Epithelial cell of proximal tubule (primary cell): ENCODE data around the gene RRAGA. TPM values are rescaled to one million over a fixed set of nuclear protein-coding genes. Genes with fewer than 3 reads are reported as not detected.

ENCODE experiments used
- DNase-seq: peaks from one replicate; pipeline ENCODE4 v3.0.0-alpha.2; 2011; ENCODE audit warnings: low read depth
- H3K4me3 ChIP-seq: 2 replicates; pipeline ENCODE4 v1.5.1; 2011; ENCODE audit warnings: low read depth, mild to moderate bottlenecking, low read length
- total RNA-seq: library from RNA; depleted of rRNA; stranded (reverse); fragments of >200 nt; gene quantifications from 2 replicates; pipeline ENCODE4 v1.2.3, GENCODE V29; 2015
- TF ChIP-seq, protein P1 (sequence below): conservative IDR thresholded peaks from 2 replicates; pipeline ENCODE4 v1.5.1; 2012; ENCODE audit warnings: low read depth, mild to moderate bottlenecking, low read length

Gene RRAGA
- total RNA-seq, 1 donor from 2014 or later = 36.0 TPM

DNA sequence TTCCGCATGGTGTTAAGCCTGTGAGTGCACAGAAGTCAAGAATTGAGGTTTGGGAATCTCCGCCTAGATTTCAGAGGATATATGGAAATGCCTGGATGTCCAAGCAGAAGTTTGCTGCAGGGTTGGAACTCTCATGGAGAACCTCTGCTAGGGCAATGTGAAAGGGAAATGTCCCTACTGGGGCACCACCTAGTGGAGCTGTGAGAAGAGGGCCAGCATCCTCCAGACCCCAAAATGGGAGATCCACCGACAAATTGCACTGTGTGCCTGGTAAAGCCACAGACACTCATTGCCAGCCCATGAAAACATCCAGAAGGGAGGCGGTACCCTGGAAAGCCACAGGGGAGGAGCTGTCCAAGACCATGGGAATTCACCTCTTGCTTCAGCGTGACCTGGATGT lies 12.6 kb upstream of the RRAGA start:
- TF ChIP-seq, protein P1, sequence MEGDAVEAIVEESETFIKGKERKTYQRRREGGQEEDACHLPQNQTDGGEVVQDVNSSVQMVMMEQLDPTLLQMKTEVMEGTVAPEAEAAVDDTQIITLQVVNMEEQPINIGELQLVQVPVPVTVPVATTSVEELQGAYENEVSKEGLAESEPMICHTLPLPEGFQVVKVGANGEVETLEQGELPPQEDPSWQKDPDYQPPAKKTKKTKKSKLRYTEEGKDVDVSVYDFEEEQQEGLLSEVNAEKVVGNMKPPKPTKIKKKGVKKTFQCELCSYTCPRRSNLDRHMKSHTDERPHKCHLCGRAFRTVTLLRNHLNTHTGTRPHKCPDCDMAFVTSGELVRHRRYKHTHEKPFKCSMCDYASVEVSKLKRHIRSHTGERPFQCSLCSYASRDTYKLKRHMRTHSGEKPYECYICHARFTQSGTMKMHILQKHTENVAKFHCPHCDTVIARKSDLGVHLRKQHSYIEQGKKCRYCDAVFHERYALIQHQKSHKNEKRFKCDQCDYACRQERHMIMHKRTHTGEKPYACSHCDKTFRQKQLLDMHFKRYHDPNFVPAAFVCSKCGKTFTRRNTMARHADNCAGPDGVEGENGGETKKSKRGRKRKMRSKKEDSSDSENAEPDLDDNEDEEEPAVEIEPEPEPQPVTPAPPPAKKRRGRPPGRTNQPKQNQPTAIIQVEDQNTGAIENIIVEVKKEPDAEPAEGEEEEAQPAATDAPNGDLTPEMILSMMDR = no peak
- no peak for DNase-seq

DNA sequence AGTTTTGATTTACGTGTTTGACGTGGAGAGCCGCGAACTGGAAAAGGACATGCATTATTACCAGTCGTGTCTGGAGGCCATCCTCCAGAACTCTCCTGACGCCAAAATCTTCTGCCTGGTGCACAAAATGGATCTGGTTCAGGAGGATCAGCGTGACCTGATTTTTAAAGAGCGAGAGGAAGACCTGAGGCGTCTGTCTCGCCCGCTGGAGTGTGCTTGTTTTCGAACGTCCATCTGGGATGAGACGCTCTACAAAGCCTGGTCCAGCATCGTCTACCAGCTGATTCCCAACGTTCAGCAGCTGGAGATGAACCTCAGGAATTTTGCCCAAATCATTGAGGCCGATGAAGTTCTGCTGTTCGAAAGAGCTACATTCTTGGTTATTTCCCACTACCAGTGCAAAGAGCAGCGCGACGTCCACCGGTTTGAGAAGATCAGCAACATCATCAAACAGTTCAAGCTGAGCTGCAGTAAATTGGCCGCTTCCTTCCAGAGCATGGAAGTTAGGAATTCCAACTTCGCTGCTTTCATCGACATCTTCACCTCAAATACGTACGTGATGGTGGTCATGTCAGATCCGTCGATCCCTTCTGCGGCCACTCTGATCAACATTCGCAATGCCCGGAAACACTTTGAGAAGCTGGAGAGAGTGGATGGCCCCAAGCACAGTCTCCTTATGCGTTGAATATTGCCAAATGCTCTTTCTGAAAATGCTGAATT lies 850 bp downstream of the RRAGA start:
- TF ChIP-seq, protein P1 = no peak
- DNase-seq = no peak
- peak overlapping the region; percentile 71 for H3K4me3 ChIP-seq

More for the DNA sequence above, 12.6 kb upstream of the RRAGA start:
- no peak overlapping the region for H3K4me3 ChIP-seq

DNA sequence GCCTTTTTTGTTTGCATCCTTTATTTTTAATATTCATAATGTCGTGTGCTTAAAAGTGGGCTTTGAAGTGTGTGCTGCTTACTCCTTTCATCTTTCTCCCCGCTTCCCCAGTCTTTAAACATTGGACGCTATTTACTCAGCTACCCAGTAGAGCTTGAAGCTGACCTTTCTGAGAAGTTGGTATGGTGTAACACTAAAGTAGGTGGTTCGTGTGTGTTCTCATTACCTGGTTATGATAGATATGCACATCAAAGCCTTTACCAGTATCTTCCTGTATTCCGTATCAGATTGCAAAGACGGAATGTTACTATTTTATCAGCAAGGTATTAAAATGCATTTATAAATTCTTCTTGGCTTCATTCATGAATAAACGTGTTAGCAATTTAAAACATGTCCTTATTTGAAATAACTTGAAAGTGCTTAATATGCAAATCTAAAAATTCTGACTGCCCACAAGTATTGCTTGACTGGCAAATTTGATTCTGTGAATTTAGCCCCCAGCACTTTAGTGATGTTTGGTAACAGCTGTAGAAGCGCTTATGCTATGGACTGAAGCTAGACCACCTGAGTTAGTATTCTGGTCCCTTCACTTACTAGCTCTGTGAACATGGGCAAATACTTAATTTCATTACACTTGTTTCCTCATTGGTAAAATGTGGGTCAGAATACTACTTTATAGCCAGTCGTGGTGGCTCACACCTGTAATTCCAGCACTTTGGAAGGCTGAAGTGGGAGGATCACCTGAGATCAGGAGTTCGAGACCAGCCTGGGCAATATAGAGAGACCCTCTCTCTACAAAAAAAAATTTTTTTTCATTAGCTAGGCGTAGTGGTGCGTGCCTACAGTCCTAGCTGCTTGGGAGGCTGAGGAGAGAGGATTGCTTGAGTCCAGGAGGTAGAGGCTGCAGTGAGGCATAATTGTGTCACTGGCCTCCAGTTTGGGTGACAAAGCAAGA lies 1.7 kb downstream of the RRAGA start:
- TF ChIP-seq, protein P1 = no peak
- DNase-seq = no peak
- peak overlapping the region; percentile 71 for H3K4me3 ChIP-seq

DNA sequence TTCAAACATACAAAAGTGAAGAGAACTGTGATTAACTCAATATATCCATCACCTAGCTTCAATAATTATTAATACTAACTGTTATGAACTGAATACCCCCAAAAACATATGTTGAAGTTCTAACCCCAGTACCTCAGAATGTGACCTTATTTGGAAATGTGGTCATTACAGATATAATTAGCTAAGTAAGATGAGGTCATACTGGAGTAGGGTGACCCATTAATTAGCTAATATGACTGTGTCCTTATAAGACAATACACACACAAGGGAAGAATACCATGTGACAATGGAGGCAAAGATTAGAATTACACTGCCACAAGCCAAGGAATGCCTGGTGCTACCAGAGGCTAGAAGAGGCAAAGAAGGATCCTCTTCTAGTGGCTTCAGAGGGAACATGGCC lies 7.8 kb downstream of the RRAGA start:
- H3K4me3 ChIP-seq = no peak overlapping the region
- TF ChIP-seq, protein P1 = no peak
- no peak for DNase-seq

DNA sequence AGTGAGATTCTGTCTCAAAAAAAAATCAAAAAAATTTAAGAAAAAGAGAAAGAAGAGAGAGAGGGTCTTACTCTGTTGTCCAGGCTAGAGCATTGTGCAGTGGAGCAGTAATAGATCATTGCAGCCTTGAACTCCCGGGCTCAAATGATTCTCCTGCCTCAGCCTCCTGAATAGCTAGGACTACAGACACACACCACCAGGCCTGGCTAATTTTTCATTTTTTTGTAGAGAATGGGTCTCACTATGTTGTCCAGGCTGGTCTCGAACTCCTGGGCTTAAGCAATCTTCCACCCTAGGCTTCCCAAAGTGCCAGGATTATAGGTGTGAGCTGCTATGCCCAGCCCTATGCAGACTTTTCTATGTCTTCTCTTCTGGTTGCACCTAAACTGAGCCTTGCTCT lies 25.0 kb downstream of the RRAGA start:
- DNase-seq = no peak
- TF ChIP-seq, protein P1 = no peak
- H3K4me3 ChIP-seq = no peak overlapping the region

DNA sequence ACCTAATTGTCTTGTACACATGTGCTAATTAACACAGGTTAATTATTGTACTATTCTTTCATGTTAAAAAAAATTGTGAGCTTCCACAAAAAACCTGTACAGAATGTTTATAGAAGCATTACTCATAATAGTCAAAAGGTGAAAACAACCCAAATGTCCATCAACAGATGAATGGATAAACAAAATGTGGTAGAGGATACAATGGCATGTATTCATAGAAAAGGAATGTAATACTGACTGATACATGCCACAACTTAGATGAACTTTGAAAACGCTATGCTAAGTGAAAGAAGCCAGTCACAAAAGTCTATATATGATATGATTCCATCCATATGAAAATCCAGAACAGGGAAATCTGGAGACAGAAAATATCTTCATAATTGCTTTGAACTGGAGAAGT lies 25.6 kb downstream of the RRAGA start:
- TF ChIP-seq, protein P1 = no peak
- DNase-seq = no peak

More for the DNA sequence above, 25.6 kb downstream of the RRAGA start:
- no peak overlapping the region for H3K4me3 ChIP-seq
